AG09319 (cell line): ENCODE measurements around the gene TMUB2.

Source experiments
- DNase-seq: peaks from one replicate; pipeline ENCODE4 v3.0.0-alpha.2; 2010; ENCODE audit warnings: low read depth; ENCODE audit errors: extremely low read depth
- TF ChIP-seq, protein P1 (sequence below): IDR thresholded peaks from 2 replicates; pipeline ENCODE4 v1.5.1; 2011; ENCODE audit warnings: low read depth, mild to moderate bottlenecking, inconsistent platforms, low read length, moderate library complexity

Gene TMUB2

GRCh38 chr17:44183024-44183423, 3.7 kb upstream of the TMUB2 start:
- DNase-seq = no peak

DNA sequence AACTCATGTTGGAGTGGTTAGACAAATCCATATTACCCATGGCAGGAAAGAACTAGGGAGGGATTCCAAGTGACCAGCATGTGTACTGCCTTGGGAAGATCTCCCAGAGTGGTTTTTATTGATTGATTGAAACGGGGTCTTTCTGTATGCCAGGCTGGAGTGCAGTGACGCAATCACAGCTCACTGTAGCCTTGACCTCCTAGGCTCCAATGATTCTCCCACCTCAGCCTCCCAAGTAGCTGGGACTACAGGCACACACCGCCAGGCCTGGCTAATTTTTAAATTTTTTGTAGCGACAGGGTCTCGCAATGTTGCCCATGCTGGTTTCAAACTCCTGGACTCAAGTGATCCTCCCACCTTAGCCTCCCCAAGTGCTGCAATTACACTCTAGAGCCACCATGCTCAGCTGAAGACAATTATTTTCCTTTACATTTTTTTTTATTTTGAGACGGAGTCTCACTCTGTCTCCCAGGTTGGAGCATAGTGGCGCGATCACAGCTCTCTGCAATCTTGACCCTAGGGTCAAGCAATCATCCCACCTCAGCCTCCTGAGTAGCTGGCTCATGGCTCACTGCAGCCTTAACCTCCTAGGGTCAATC, 2.5 kb upstream of the TMUB2 start:
- TF ChIP-seq, protein P1, sequence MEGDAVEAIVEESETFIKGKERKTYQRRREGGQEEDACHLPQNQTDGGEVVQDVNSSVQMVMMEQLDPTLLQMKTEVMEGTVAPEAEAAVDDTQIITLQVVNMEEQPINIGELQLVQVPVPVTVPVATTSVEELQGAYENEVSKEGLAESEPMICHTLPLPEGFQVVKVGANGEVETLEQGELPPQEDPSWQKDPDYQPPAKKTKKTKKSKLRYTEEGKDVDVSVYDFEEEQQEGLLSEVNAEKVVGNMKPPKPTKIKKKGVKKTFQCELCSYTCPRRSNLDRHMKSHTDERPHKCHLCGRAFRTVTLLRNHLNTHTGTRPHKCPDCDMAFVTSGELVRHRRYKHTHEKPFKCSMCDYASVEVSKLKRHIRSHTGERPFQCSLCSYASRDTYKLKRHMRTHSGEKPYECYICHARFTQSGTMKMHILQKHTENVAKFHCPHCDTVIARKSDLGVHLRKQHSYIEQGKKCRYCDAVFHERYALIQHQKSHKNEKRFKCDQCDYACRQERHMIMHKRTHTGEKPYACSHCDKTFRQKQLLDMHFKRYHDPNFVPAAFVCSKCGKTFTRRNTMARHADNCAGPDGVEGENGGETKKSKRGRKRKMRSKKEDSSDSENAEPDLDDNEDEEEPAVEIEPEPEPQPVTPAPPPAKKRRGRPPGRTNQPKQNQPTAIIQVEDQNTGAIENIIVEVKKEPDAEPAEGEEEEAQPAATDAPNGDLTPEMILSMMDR = no peak
- no peak for DNase-seq

More at GRCh38 chr17:44183024-44183423, 3.7 kb upstream of the TMUB2 start:
- TF ChIP-seq, protein P1 = no peak

DNA sequence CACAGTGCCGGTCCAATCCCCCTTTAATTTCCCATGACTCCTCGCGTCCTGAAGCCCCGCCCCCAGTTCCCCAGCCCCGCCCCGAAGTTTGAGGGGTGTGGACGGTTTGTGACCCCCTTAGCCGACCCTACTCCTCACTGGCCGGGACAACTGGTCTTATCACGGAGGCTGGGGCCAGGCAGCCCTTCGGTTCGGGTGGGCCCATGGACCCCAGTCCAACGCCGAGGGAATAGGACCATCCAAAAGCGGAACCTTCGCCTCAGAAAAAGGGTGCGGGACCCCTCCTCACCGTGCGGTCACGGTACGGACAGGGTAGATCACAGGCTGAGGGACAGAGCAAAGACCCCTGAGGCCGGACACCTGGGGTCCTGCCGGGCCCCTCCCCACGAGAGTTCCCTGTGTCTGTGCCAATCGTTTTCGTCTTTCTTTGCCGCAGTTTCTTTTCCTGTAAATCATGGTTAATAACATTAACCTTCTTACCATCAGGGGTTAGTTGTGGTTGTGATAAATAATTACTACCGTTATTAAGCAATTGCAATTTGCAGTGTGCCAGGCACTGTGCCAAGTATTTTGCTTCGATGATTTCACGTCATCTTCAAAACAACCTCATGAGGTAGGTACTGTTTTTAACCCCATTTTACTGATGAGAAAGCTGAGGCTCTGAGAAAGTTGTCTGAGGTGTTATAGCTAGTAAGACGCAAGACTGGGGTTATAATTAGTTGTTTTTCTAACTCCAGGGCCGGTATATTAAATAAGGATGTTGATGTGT, 543 bp downstream of the TMUB2 start:
- TF ChIP-seq, protein P1 = no peak
- DNase-seq = no peak

- DNase-seq = no peak
- TF ChIP-seq, protein P1 = no peak
These were observed 2.0 kb downstream of the TMUB2 start for GRCh38 chr17:44188576-44189403.

GRCh38 chr17:44190481-44190880, 3.7 kb downstream of the TMUB2 start:
- no peak for DNase-seq
- TF ChIP-seq, protein P1 = no peak

DNA sequence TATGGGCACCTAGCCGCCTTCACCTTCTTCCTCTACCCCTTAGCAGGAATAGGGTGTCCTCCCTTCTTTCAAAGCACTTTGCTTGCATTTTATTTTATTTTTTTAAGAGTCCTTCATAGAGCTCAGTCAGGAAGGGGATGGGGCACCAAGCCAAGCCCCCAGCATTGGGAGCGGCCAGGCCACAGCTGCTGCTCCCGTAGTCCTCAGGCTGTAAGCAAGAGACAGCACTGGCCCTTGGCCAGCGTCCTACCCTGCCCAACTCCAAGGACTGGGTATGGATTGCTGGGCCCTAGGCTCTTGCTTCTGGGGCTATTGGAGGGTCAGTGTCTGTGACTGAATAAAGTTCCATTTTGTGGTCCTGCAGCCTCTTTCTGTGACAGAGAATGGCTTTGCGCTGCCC, 4.6 kb downstream of the TMUB2 start:
- DNase-seq = no peak
- TF ChIP-seq, protein P1 = no peak
